Vagina (tissue), 2 donors: ENCODE results near the gene C17orf107. TPM values are rescaled to one million over a fixed set of nuclear protein-coding genes. Genes with fewer than 3 reads are reported as not detected.

Source experiments
- DNase-seq, 2 donors: peaks; one replicate each; pipeline ENCODE4 v3.0.0-alpha.2; 2017; ENCODE audit errors: extremely low spot score in 2 of 2
- H3K27ac ChIP-seq: fragments of 200-600 bp; sonication (generic); one replicate; pipeline ENCODE4 v1.5.1; 2019
- H3K27me3 ChIP-seq: fragments of 200-600 bp; sonication (generic); one replicate; pipeline ENCODE4 v1.5.1; 2019
- H3K36me3 ChIP-seq, 2 donors: fragments of 200-600 bp; sonication (generic); one replicate each; pipeline ENCODE4 v1.5.1; 2017 to 2019
- H3K4me1 ChIP-seq: fragments of 200-600 bp; sonication (generic); one replicate; pipeline ENCODE4 v1.5.1; 2019
- H3K4me3 ChIP-seq, 2 donors: fragments of 200-600 bp; sonication (generic); 1 replicate in 1 of 2; 2 replicates in 1 of 2; pipeline ENCODE4 v1.5.1; 2016 to 2019
- H3K9me3 ChIP-seq: fragments of 200-600 bp; sonication (generic); one replicate; pipeline ENCODE4 v1.5.1; 2019
- CTCF ChIP-seq, 3 experiments: fragments of 450-650 bp in 2 of 3; fragments of 200-600 bp in 1 of 3; sonication (generic) in 1 of 3; IDR thresholded peaks; one replicate each; pipeline ENCODE4 v1.5.1; 2017 to 2019; ENCODE audit warnings: antibody characterized with exemption in 3 of 3, mild to moderate bottlenecking in 2 of 3, moderate library complexity in 2 of 3
- POLR2A ChIP-seq, 2 donors: fragments of 450-650 bp; IDR thresholded peaks; one replicate each; pipeline ENCODE4 v1.6.1; 2017; ENCODE audit warnings: antibody characterized with exemption in 2 of 2, mild to moderate bottlenecking in 2 of 2, moderate library complexity in 2 of 2
- POLR2AphosphoS5 ChIP-seq, 2 donors: sonication (generic); formaldehyde crosslinking; IDR thresholded peaks; one replicate each; pipeline ENCODE4 v1.9.0; 2017; ENCODE audit warnings: antibody characterized with exemption in 2 of 2, mild to moderate bottlenecking in 2 of 2, low read depth in 1 of 2; ENCODE audit not compliant: insufficient read depth in 1 of 2
- intact Hi-C: fragments of 100-400 bp; cut with DNase I; formaldehyde crosslinking; loops from one replicate; pipeline ENCODE4 v1.15.1; 2023
- total RNA-seq: library from RNA; depleted of rRNA; stranded (reverse); fragments of >200 nt; gene quantifications from one replicate; pipeline ENCODE4 v1.2.3, GENCODE V29; 2016

C17orf107 gene
- total RNA-seq, 1 donor from 2014 or later = 1.7 TPM

- peaks cover 0 to 20% of the 10 kb centered on the region in 2 donors for H3K36me3 ChIP-seq
- no peaks in the 10 kb centered on the region for H3K9me3 ChIP-seq
These were observed 49.6 kb downstream of the C17orf107 start for GRCh38 chr17:4948931-4949320.

GRCh38 chr17:4949321-4950074 lies 50.2 kb downstream of the C17orf107 start:
- Histone ChIP-seq H3K9me3 (no peaks in the 10 kb centered on the region), H3K27me3 (no peaks in the 10 kb centered on the region), H3K4me1 (peaks cover 41% of the 10 kb centered on the region), H3K27ac (peak overlapping the region; percentile 95), H3K4me3 (peak overlapping the region; percentile 91 to 99), H3K36me3 (peaks cover 0 to 17% of the 10 kb centered on the region in 2 donors)
- intact Hi-C loops = loop anchor here (5.0 kb wide), 1 partner anchor 48 kb away; the partner anchor contains the start of genes INCA1 and KIF1C
- no peak for DNase-seq
- TF ChIP-seq CTCF (IDR thresholded peaks at IDR 0.05) (no peak), POLR2AphosphoS5 (IDR thresholded peaks at IDR 0.05; ENCODE audit: insufficient read depth in 1 of 2, low read depth in 1 of 2) (peak in 1 of 2 donors; percentile 61)

More at GRCh38 chr17:4948931-4949320, 49.6 kb downstream of the C17orf107 start:
- Histone ChIP-seq H3K4me3 (peak overlapping the region; percentile 91 to 99), H3K4me1 (peaks cover 45% of the 10 kb centered on the region), H3K27me3 (no peaks in the 10 kb centered on the region), H3K27ac (peak overlapping the region; percentile 95)
- TF ChIP-seq CTCF (IDR thresholded peaks at IDR 0.05) (no peak), POLR2A (IDR thresholded peaks at IDR 0.05) (peak in 1 of 2 donors; percentile 55), POLR2AphosphoS5 (IDR thresholded peaks at IDR 0.05; ENCODE audit: insufficient read depth in 1 of 2, low read depth in 1 of 2) (no peak)
- no peak for DNase-seq
- intact Hi-C loops = loop anchor here (5.0 kb wide), 1 partner anchor 48 kb away; the partner anchor contains the start of genes INCA1 and KIF1C

GRCh38 chr17:4950075-4950745 lies 50.9 kb downstream of the C17orf107 start:
- peak overlapping the region; percentile 91 to 99 for H3K4me3 ChIP-seq
- intact Hi-C loops = no loop called here

GRCh38 chr17:4950746-4951204 lies 51.4 kb downstream of the C17orf107 start, which contains the start of gene ENO3:
TSS of gene ENO3 (plus strand) at chr17:4951119. CDS start at chr17:4951830, 711 bp downstream.
- no peak for DNase-seq
- H3K9me3 ChIP-seq = no peaks in the 10 kb centered on the region
- peaks cover 0 to 10% of the 10 kb centered on the region in 2 donors for H3K36me3 ChIP-seq
- H3K27ac ChIP-seq = peak within 1 kb of the TSS; percentile 95
- intact Hi-C loops = no loop called here
- peak within 1 kb of the TSS; percentile 91 to 99 for H3K4me3 ChIP-seq
- peaks cover 28% of the 10 kb centered on the region for H3K4me1 ChIP-seq
- TF ChIP-seq POLR2A (IDR thresholded peaks at IDR 0.05) (no peak), POLR2AphosphoS5 (IDR thresholded peaks at IDR 0.05; ENCODE audit: insufficient read depth in 1 of 2, low read depth in 1 of 2) (no peak), CTCF (IDR thresholded peaks at IDR 0.05) (no peak)
- no peaks in the 10 kb centered on the region for H3K27me3 ChIP-seq

More at GRCh38 chr17:4950075-4950745, 50.9 kb downstream of the C17orf107 start:
- TF ChIP-seq CTCF (IDR thresholded peaks at IDR 0.05) (no peak), POLR2AphosphoS5 (IDR thresholded peaks at IDR 0.05; ENCODE audit: insufficient read depth in 1 of 2, low read depth in 1 of 2) (peak in 1 of 2 donors; percentile 51)
- Histone ChIP-seq H3K27me3 (no peaks in the 10 kb centered on the region), H3K36me3 (peaks cover 0 to 15% of the 10 kb centered on the region in 2 donors), H3K9me3 (no peaks in the 10 kb centered on the region), H3K4me1 (peaks cover 34% of the 10 kb centered on the region), H3K27ac (peak overlapping the region; percentile 95)
- no peak for DNase-seq
